OCI-LY3 (cell line): ENCODE data around the gene CTXN2.

Experiments
- H2AFZ ChIP-seq: fragments of 200-600, 300-600 bp; shearing (Covaris generic); 2 replicates; pipeline ENCODE4 v1.6.0; 2014; ENCODE audit warnings: antibody characterized with exemption, low read depth, low read length
- H3K27ac ChIP-seq: fragments of 200-600, 300-600 bp; sonication (generic); 2 replicates; pipeline ENCODE4 v1.5.1; 2014; ENCODE audit warnings: mild to moderate bottlenecking, low read length, moderate library complexity, mixed read lengths
- H3K27me3 ChIP-seq: fragments of 200-600, 300-600 bp; sonication (generic); 2 replicates; pipeline ENCODE4 v1.6.1; 2014; ENCODE audit warnings: low read depth, low read length, mixed read lengths
- H3K36me3 ChIP-seq: fragments of 200-600, 300-600 bp; sonication (generic); replicated peaks from 2 replicates; pipeline ENCODE3; 2014; ENCODE audit warnings: low read depth, low read length, mixed read lengths
- H3K4me1 ChIP-seq: fragments of 300-600, 200-600 bp; sonication (generic); 2 replicates; pipeline ENCODE4 v1.6.1; 2014; ENCODE audit warnings: low read length, mixed read lengths
- H3K4me2 ChIP-seq: fragments of 200-600, 300-600 bp; sonication (generic); 2 replicates; pipeline ENCODE4 v1.6.1; 2014; ENCODE audit warnings: low read length, mixed read lengths
- H3K4me3 ChIP-seq: fragments of 300-600, 200-600 bp; sonication (generic); 2 replicates; pipeline ENCODE4 v1.5.1; 2014; ENCODE audit warnings: antibody characterized with exemption, mild to moderate bottlenecking, low read length, moderate library complexity
- H3K79me2 ChIP-seq: fragments of 300-600, 200-600 bp; shearing (Covaris generic); 2 replicates; pipeline ENCODE4 v1.6.1; 2014; ENCODE audit warnings: mild to moderate bottlenecking, low read length, mixed read lengths
- H3K9ac ChIP-seq: fragments of 300-600, 200-600 bp; shearing (Covaris generic); 2 replicates; pipeline ENCODE4 v1.6.0; 2014; ENCODE audit warnings: mild to moderate bottlenecking, low read length, moderate library complexity
- H3K9me3 ChIP-seq: fragments of 200-600, 300-600 bp; shearing (Covaris generic); 2 replicates; pipeline ENCODE4 v1.6.1; 2014; ENCODE audit warnings: low read length, mixed read lengths; ENCODE audit not compliant: insufficient read depth
- H4K20me1 ChIP-seq: fragments of 200-600, 300-600 bp; sonication (generic); 2 replicates; pipeline ENCODE4 v1.6.1; 2016; ENCODE audit warnings: low read length, mixed read lengths; ENCODE audit not compliant: insufficient read depth
- EZH2phosphoT487 ChIP-seq: fragments of 200-600 bp; shearing (Covaris generic); IDR thresholded peaks from 2 replicates; pipeline ENCODE4 v1.6.1; 2018; ENCODE audit warnings: antibody characterized with exemption, mixed run types, low read depth
- TF ChIP-seq, protein P1 (sequence below): fragments of 200-600, 300-600 bp; sonication (generic); IDR thresholded peaks from 2 replicates; pipeline ENCODE4 v1.5.1; 2014; ENCODE audit warnings: antibody characterized with exemption, low read length, low read depth

CTXN2 gene

GRCh38 chr15:48250640-48251076 is 59.2 kb downstream of the CTXN2 start:
- Histone ChIP-seq H3K9me3 (no peaks in the 10 kb centered on the region), H3K4me1 (no peaks in the 10 kb centered on the region), H3K36me3 (no peaks in the 10 kb centered on the region), H3K4me3 (no peak overlapping the region), H2AFZ (no peak overlapping the region), H3K9ac (no peak overlapping the region), H3K79me2 (no peaks in the 10 kb centered on the region), H3K27ac (no peak overlapping the region), H3K4me2 (no peak overlapping the region), H3K27me3 (peaks cover 15% of the 10 kb centered on the region; the same call in 1 of the 2 replicates), H4K20me1 (no peaks in the 10 kb centered on the region)
- TF ChIP-seq, protein P1, sequence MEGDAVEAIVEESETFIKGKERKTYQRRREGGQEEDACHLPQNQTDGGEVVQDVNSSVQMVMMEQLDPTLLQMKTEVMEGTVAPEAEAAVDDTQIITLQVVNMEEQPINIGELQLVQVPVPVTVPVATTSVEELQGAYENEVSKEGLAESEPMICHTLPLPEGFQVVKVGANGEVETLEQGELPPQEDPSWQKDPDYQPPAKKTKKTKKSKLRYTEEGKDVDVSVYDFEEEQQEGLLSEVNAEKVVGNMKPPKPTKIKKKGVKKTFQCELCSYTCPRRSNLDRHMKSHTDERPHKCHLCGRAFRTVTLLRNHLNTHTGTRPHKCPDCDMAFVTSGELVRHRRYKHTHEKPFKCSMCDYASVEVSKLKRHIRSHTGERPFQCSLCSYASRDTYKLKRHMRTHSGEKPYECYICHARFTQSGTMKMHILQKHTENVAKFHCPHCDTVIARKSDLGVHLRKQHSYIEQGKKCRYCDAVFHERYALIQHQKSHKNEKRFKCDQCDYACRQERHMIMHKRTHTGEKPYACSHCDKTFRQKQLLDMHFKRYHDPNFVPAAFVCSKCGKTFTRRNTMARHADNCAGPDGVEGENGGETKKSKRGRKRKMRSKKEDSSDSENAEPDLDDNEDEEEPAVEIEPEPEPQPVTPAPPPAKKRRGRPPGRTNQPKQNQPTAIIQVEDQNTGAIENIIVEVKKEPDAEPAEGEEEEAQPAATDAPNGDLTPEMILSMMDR = peak; percentile 65
- TF ChIP-seq EZH2phosphoT487 = no peak

DNA sequence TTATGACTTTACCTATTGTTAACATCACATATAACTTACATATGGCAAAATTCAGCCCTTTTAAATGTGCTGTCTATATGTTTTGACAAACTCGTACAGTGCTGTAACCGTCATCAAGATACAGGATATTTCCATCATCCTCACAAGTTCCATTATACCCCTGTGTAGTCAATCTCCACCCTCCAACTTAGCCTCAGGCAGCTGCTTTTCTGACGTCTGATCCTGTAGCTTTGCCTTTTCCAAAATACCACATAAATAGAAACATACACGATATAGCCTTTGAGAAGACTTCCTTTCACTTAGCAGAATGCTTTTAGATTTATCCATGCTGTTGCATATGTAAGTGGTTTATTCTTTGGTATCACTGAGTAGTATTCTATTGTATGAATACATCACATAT is 61.7 kb downstream of the CTXN2 start:
- H3K4me1 ChIP-seq = no peaks in the 10 kb centered on the region
- no peak overlapping the region for H3K4me3 ChIP-seq
- TF ChIP-seq, protein P1 = no peak
- no peak for TF ChIP-seq EZH2phosphoT487

More for the DNA sequence above, 61.7 kb downstream of the CTXN2 start:
- no peak overlapping the region for H3K4me2 ChIP-seq
- no peaks in the 10 kb centered on the region for H4K20me1 ChIP-seq
- H3K9ac ChIP-seq = no peak overlapping the region
- H3K79me2 ChIP-seq = no peaks in the 10 kb centered on the region
- no peak overlapping the region for H3K27ac ChIP-seq
- H3K9me3 ChIP-seq = no peaks in the 10 kb centered on the region
- no peak overlapping the region for H2AFZ ChIP-seq
- H3K27me3 ChIP-seq = peaks cover 16% of the 10 kb centered on the region; the same call in 1 of the 2 replicates
- H3K36me3 ChIP-seq = no peaks in the 10 kb centered on the region
